K562 (cell line): ENCODE data around the gene GAB2. TPM values are rescaled to one million over a fixed set of nuclear protein-coding genes. Genes with fewer than 3 reads are reported as not detected.
A peak's percentile ranks its signal among the peaks of the same experiment; 100 is the strongest.

Experiments
- ARID1B ChIP-seq: fragments of 450-650 bp; IDR thresholded peaks from 2 replicates; pipeline ENCODE4 v1.6.1; 2016; ENCODE audit warnings: antibody characterized with exemption, mild to moderate bottlenecking, inconsistent platforms
- ARID2 ChIP-seq: fragments of 450-650 bp; IDR thresholded peaks from 2 replicates; pipeline ENCODE4 v1.6.1; 2017; ENCODE audit warnings: antibody characterized with exemption, mild to moderate bottlenecking
- CBFA2T2 ChIP-seq: fragments of 450-650 bp; conservative IDR thresholded peaks from 2 replicates; pipeline ENCODE4 v1.6.1; 2017; ENCODE audit warnings: mild to moderate bottlenecking
- CBFA2T3 ChIP-seq: fragments of 450-650 bp; IDR thresholded peaks from 2 replicates; pipeline ENCODE4 v1.6.1; 2017
- CBX8 ChIP-seq: fragments of 200-600 bp; sonication (generic); IDR thresholded peaks from 2 replicates; pipeline ENCODE4 v1.6.1; 2012; ENCODE audit warnings: borderline replicate concordance, mixed run types, low read depth, mild to moderate bottlenecking, moderate library complexity, mixed read lengths, low read length, control low read depth, inconsistent platforms; ENCODE audit not compliant: poor library complexity, severe bottlenecking; ENCODE audit errors: extremely low read depth
- DACH1 ChIP-seq: fragments of 450-650 bp; IDR thresholded peaks from 2 replicates; pipeline ENCODE4 v1.6.1; 2018; ENCODE audit not compliant: partially characterized antibody
- ETV1 ChIP-seq: fragments of 450-650 bp; conservative IDR thresholded peaks from 2 replicates; pipeline ENCODE4 v1.6.1; 2016; ENCODE audit warnings: missing genetic modification characterization, control low read depth, low read depth, missing compliant biosample characterization
- FUS ChIP-seq: fragments of 200-400 bp; formaldehyde crosslinking; optimal IDR thresholded peaks from 2 replicates; pipeline ENCODE3; 2017; ENCODE audit warnings: low read depth, low read length
- HDAC2 ChIP-seq: fragments of 450-650 bp; IDR thresholded peaks from 2 replicates; pipeline ENCODE4 v1.6.1; 2016; ENCODE audit warnings: mild to moderate bottlenecking
- HDGF ChIP-seq: fragments of 450-650 bp; IDR thresholded peaks from 2 replicates; pipeline ENCODE4 v1.6.1; 2016
- MAZ ChIP-seq, 2 experiments: fragments of 450-650 bp in 1 of 2; sonication (generic) in 1 of 2; formaldehyde crosslinking; IDR thresholded peaks in 1 of 2; conservative IDR thresholded peaks in 1 of 2; 2 replicates each; pipeline versions ENCODE4 v1.4.0 to v1.5.0; 2020; ENCODE audit warnings: mild to moderate bottlenecking in 1 of 2, missing genetic modification reagents in 1 of 2
- NR2C1 ChIP-seq, 2 experiments: fragments of 450-650 bp; IDR thresholded peaks; 2 replicates each; pipeline ENCODE4 v1.6.1; 2017; ENCODE audit warnings: mild to moderate bottlenecking in 2 of 2, antibody characterized with exemption in 1 of 2, inconsistent platforms in 1 of 2, missing compliant biosample characterization in 1 of 2, missing genetic modification characterization in 1 of 2
- POLR3G ChIP-seq: IDR thresholded peaks from 2 replicates; pipeline ENCODE4 v1.6.1; 2011; ENCODE audit not compliant: insufficient read length, insufficient replicate concordance; ENCODE audit errors: extremely low read depth
- PTBP1 ChIP-seq: fragments of 200-400 bp; formaldehyde crosslinking; IDR thresholded peaks from 2 replicates; pipeline ENCODE4 v1.6.1; 2017; ENCODE audit warnings: low read depth, low read length
- RFX7 ChIP-seq: fragments of 250-450 bp; sonication (Bioruptor Pico); IDR thresholded peaks from 2 replicates; pipeline ENCODE4 v1.5.1; 2021; ENCODE audit warnings: mild to moderate bottlenecking
- SIX5 ChIP-seq, 2 experiments: IDR thresholded peaks; 2 replicates each; pipeline ENCODE4 v1.6.1; 2011; ENCODE audit warnings: low read length in 2 of 2, borderline replicate concordance in 1 of 2, low read depth in 1 of 2, mild to moderate bottlenecking in 1 of 2, moderate library complexity in 1 of 2; ENCODE audit not compliant: insufficient read depth in 1 of 2
- TCF3 ChIP-seq: sonication (generic); formaldehyde crosslinking; IDR thresholded peaks from 2 replicates; pipeline ENCODE4 v1.4.0; 2020; ENCODE audit warnings: mild to moderate bottlenecking, missing genetic modification reagents
- ZBED1 ChIP-seq: IDR thresholded peaks from 2 replicates; pipeline ENCODE4 v1.6.1; 2014
- ZBTB17 ChIP-seq: fragments of 450-650 bp; formaldehyde crosslinking; IDR thresholded peaks from 2 replicates; pipeline ENCODE4 v1.4.0; 2020; ENCODE audit warnings: mild to moderate bottlenecking
- ZFX ChIP-seq: sonication (generic); formaldehyde crosslinking; IDR thresholded peaks from 2 replicates; pipeline ENCODE4 v1.8.0; 2022; ENCODE audit warnings: mild to moderate bottlenecking, missing genetic modification reagents, moderate library complexity
- ZNF175 ChIP-seq: fragments of 200-800 bp; sonication (Bioruptor generic); IDR thresholded peaks from 2 replicates; pipeline ENCODE4 v1.6.1; 2016; ENCODE audit warnings: low read depth, mild to moderate bottlenecking, missing genetic modification characterization, missing compliant biosample characterization
- ZNF830 ChIP-seq: fragments of 250-450 bp; sonication (Bioruptor Pico); IDR thresholded peaks from 2 replicates; pipeline ENCODE4 v1.5.0; 2021; ENCODE audit warnings: mild to moderate bottlenecking
- polyA plus RNA-seq, 8 experiments: library from polyadenylated mRNA; depleted of rRNA in 4 of 8; stranded (reverse) in 5 of 8; unstranded in 3 of 8; fragments of >200 nt; fragmentation: Nextera tagmentation in 2 of 8; fragmentation: Illumina TruSeq in 1 of 8; extraction: Ambion mirVana in 2 of 8; extraction: Trizol in 1 of 8; gene quantifications; 2 replicates each; pipeline versions ENCODE4 v1.2.1 to v1.2.3, GENCODE V29; 2011 to 2014; ENCODE audit warnings: inconsistent platforms in 1 of 8, missing spikeins in 1 of 8
- total RNA-seq, 7 experiments: library from RNA; depleted of rRNA in 6 of 7; stranded (reverse); fragments of >200 nt in 6 of 7; fragmentation: Illumina TruSeq in 2 of 7; extraction: Trizol in 2 of 7; gene quantifications; 2 replicates each; pipeline versions ENCODE4 v1.2.1 to v1.2.3, GENCODE V29; 2011 to 2021; ENCODE audit warnings: low replicate concordance in 1 of 7
- TF ChIP-seq, protein P1 (sequence below): sonication (generic); IDR thresholded peaks from 2 replicates; pipeline ENCODE4 v1.6.1; 2016
- TF ChIP-seq, protein P2 (sequence below): fragments of 450-650 bp; IDR thresholded peaks from 2 replicates; pipeline ENCODE4 v1.6.1; 2016; ENCODE audit warnings: antibody characterized with exemption
- TF ChIP-seq, protein P3 (sequence below): fragments of 250-450 bp; sonication (Bioruptor Pico); IDR thresholded peaks from 2 replicates; pipeline ENCODE4 v1.4.0; 2020; ENCODE audit warnings: borderline replicate concordance

Gene GAB2
- total and polyA plus RNA-seq, 9 of the 15 experiments (the other 6 are each of a cell fraction or from before 2014, with no cell fraction given), result 2.3 to 35.2 (median 16.1) TPM

DNA sequence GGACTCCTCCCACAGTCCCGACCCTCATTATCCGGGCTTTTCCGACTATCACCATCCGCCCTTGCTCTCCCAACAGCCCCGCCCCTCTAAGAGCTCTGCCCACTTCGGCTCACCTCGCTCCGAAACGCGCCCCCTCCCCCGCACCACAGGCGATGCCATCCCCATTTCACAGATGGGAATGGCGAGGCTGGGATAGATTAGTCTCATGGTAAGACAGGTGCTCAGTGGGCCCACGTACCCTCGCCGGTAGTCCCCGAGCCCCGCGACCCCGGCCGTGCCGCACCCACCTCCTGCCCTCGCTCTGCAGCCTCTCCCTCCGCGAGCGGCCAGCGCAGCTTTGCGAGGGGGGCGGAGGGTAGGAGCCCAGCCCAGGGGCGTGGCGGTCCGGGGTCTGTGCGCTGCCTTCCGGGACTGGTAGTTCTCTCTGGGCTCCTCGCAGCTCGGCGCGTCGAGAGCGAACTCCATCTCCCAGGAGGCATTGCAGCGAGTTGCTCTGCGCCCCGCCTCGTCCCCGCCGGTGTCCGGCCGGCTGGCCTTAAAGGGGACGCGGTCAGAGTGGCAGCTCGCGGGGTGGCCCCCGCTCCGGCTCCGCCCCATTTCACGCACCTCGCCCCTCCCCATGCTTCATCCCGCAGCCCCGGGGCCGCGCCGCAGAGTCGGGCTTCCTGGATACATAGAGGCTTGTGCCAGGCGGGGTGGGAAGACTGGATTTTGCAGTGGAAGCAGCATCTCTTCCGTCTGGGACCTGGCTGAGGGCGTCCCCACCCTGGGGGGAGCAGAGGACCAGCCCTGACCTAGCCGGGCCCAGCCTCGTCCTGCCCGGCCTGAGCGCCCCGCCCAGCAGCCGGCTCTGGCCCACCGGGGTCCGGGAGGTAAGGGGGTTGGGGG, 229.1 kb downstream of the GAB2 start, which contains the start of the genes KCTD21 and USP35 (continued):
- TF ChIP-seq HDGF, result peak; percentile 99; the same call in 1 of the 2 replicates
- no peak; the same call in 1 of the 2 replicates for TF ChIP-seq NR2C1 (IDR thresholded peaks at IDR 0.05)
- peak; percentile 85 for TF ChIP-seq NR2C1 (tag; IDR thresholded peaks at IDR 0.05)
- TF ChIP-seq, protein P1, sequence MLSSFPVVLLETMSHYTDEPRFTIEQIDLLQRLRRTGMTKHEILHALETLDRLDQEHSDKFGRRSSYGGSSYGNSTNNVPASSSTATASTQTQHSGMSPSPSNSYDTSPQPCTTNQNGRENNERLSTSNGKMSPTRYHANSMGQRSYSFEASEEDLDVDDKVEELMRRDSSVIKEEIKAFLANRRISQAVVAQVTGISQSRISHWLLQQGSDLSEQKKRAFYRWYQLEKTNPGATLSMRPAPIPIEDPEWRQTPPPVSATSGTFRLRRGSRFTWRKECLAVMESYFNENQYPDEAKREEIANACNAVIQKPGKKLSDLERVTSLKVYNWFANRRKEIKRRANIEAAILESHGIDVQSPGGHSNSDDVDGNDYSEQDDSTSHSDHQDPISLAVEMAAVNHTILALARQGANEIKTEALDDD, result no peak
- TF ChIP-seq FUS, result no peak
- no peak for TF ChIP-seq CBFA2T2
- no peak for TF ChIP-seq CBX8
- TF ChIP-seq CBFA2T3, result 0 out of 2 replicates have a peak, but pooled peaks have one; percentile 4
- TF ChIP-seq ARID2, result no peak
- 0 out of 2 replicates have a peak, but pooled peaks have one; percentile 4 for TF ChIP-seq ETV1 (tag)
- TF ChIP-seq POLR3G, result no peak
- TF ChIP-seq SIX5 (IDR thresholded peaks at IDR 0.05; ENCODE audit: borderline replicate concordance in 1 of 2, insufficient read depth in 1 of 2, low read depth in 1 of 2, low read length in 2 of 2), result peak; percentile 88 to 90
- TF ChIP-seq PTBP1, result peak; percentile 93
- TF ChIP-seq ZBTB17, result 0 out of 2 replicates have a peak, but pooled peaks have one; percentile 53
- TF ChIP-seq, protein P2, sequence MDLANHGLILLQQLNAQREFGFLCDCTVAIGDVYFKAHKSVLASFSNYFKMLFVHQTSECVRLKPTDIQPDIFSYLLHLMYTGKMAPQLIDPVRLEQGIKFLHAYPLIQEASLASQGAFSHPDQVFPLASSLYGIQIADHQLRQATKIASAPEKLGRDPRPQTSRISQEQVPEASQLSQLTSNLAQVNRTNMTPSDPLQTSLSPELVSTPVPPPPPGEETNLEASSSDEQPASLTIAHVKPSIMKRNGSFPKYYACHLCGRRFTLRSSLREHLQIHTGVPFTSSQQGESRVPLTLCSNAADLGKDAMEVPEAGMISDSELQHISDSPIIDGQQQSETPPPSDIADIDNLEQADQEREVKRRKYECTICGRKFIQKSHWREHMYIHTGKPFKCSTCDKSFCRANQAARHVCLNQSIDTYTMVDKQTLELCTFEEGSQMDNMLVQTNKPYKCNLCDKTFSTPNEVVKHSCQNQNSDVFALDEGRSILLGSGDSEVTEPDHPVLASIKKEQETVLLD, result peak; percentile 25; the same call in 1 of the 2 replicates
- TF ChIP-seq ARID1B, result peak; percentile 57; the same call in 1 of the 2 replicates
- TF ChIP-seq HDAC2, result peak; percentile 100
- TF ChIP-seq MAZ (CRISPR knock-in tag; conservative IDR thresholded peaks at IDR 0.05 in 1 of 2, IDR thresholded peaks at IDR 0.05 in 1 of 2), result peak; percentile 96 to 97
- peak; percentile 61; the same call in 1 of the 2 replicates for TF ChIP-seq ZNF175 (CRISPR knock-in tag)
- no peak for TF ChIP-seq ZBED1
- peak; percentile 69 for TF ChIP-seq ZFX (CRISPR knock-in tag)
- TF ChIP-seq DACH1, result peak; percentile 65
- TF ChIP-seq RFX7 (CRISPR knock-in tag), result no peak
- TF ChIP-seq ZNF830, result no peak
- TF ChIP-seq, protein P3, sequence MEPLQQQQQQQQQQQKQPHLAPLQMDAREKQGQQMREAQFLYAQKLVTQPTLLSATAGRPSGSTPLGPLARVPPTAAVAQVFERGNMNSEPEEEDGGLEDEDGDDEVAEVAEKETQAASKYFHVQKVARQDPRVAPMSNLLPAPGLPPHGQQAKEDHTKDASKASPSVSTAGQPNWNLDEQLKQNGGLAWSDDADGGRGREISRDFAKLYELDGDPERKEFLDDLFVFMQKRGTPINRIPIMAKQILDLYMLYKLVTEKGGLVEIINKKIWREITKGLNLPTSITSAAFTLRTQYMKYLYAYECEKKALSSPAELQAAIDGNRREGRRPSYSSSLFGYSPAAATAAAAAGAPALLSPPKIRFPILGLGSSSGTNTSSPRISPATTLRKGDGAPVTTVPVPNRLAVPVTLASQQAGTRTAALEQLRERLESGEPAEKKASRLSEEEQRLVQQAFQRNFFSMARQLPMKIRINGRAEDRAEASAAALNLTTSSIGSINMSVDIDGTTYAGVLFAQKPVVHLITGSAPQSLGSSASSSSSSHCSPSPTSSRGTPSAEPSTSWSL (CRISPR knock-in tag), result no peak
- peak; percentile 46 for TF ChIP-seq TCF3 (CRISPR knock-in tag)
